GM18907 (cell line): ENCODE measurements around the gene ADIPOQ.
"Not testable (repeated sequence)": the region's sequence is repeated elsewhere in the genome, so short reads cannot be mapped to it uniquely, and the experiment has no call there.

ENCODE experiments used
- ATAC-seq: cut with Tn5 transposase; IDR thresholded peaks from one replicate; pipeline ENCODE4 v1.9.1; 2021; ENCODE audit warnings: mild to moderate bottlenecking, moderate library complexity; ENCODE audit not compliant: unreplicated experiment

Gene ADIPOQ

GRCh38 chr3:186870421-186871201 is 28.1 kb downstream of the ADIPOQ start:
- no peak for ATAC-seq

- no peak for ATAC-seq
These were observed 29.0 kb downstream of the ADIPOQ start for GRCh38 chr3:186871403-186871924.

GRCh38 chr3:186873796-186874195 is 31.3 kb downstream of the ADIPOQ start:
- not testable (repeated sequence) for ATAC-seq

GRCh38 chr3:186874216-186874615 is 31.7 kb downstream of the ADIPOQ start:
- not testable (repeated sequence) for ATAC-seq

GRCh38 chr3:186874841-186875240 is 32.3 kb downstream of the ADIPOQ start:
- not testable (repeated sequence) for ATAC-seq

GRCh38 chr3:186875708-186876107 is 33.2 kb downstream of the ADIPOQ start:
- ATAC-seq, result no peak

GRCh38 chr3:186879781-186880180 is 37.3 kb downstream of the ADIPOQ start:
- ATAC-seq, result no peak

GRCh38 chr3:186880406-186880805 is 37.9 kb downstream of the ADIPOQ start:
- no peak for ATAC-seq

- ATAC-seq, result no peak
These were observed 39.6 kb downstream of the ADIPOQ start for GRCh38 chr3:186882150-186882524.

GRCh38 chr3:186882881-186883685 is 40.6 kb downstream of the ADIPOQ start:
- no peak for ATAC-seq

- ATAC-seq, result no peak
These were observed 41.2 kb downstream of the ADIPOQ start for GRCh38 chr3:186883686-186884058.

- not testable (repeated sequence) for ATAC-seq
These were observed 42.4 kb downstream of the ADIPOQ start for GRCh38 chr3:186884868-186885267.

- no peak for ATAC-seq
These were observed 43.9 kb downstream of the ADIPOQ start for GRCh38 chr3:186886202-186886981.

GRCh38 chr3:186887507-186887938 is 45.0 kb downstream of the ADIPOQ start:
- ATAC-seq, result not testable (repeated sequence)

- no peak for ATAC-seq
These were observed 46.1 kb downstream of the ADIPOQ start for GRCh38 chr3:186888569-186888968.

- not testable (repeated sequence) for ATAC-seq
These were observed 47.2 kb downstream of the ADIPOQ start for GRCh38 chr3:186889698-186890097.

- no peak for ATAC-seq
These were observed 48.4 kb downstream of the ADIPOQ start for GRCh38 chr3:186890911-186891310.

GRCh38 chr3:186893071-186893470 is 50.6 kb downstream of the ADIPOQ start:
- ATAC-seq, result not testable (repeated sequence)

GRCh38 chr3:186895406-186895805 is 52.9 kb downstream of the ADIPOQ start:
- no peak for ATAC-seq

- ATAC-seq, result no peak
These were observed 53.5 kb downstream of the ADIPOQ start for GRCh38 chr3:186896006-186896405.

- ATAC-seq, result no peak
These were observed 54.4 kb downstream of the ADIPOQ start for GRCh38 chr3:186896875-186897274.
